Measurements from ENCODE around the gene KRTAP10-12.

KRTAP10-12 gene

DNA sequence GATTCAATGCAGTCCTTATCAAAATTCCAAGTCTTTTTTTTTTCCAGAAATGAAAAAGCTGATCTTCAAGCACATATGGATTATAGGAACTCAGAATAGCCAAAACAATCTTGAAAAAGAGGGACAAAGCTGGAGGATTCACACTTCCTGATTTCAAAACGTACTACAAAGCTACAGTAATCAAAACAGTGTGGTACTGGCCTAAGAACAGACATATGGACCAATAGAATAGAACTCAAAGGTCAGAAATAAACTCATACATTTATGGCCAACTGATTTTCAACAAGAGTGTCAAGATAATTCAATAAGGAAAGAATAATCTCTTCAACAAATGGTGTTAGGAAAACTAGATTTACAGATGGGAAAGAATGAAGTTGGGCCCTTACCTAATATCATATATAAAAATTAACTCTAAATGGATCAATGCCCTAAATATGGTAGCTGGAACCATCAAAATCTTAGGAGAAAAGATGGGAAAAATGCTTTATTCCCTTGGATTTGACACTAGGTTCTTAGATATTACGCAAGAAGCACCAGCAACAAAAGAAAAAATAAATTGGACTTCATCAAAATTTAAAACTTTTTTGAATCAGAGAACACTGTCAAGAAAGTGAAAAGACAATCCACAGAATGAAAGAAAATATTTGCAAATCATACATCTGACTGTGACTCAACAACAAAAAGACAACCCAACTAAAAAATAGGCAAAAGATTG lies 4.0 kb upstream of the KRTAP10-12 start:
- Histone ChIP-seq H3K4me2 (ENCODE audit: low read length) (no peak overlapping the region), H3K27me3 (ENCODE audit: control insufficient read depth, insufficient read depth, low read length) (peaks cover 47% of the 10 kb centered on the region), H3K4me3 (ENCODE audit: low read length) (no peak overlapping the region), H3K9ac (ENCODE audit: low read depth, low read length) (no peak overlapping the region), H3K9me3 (replicated peaks; ENCODE audit: low read length) (peaks cover 4% of the 10 kb centered on the region), H3K36me3 (ENCODE audit: insufficient read depth, low read length) (no peaks in the 10 kb centered on the region), H3K4me1 (ENCODE audit: control insufficient read depth, insufficient read depth, low read length) (no peaks in the 10 kb centered on the region)

DNA sequence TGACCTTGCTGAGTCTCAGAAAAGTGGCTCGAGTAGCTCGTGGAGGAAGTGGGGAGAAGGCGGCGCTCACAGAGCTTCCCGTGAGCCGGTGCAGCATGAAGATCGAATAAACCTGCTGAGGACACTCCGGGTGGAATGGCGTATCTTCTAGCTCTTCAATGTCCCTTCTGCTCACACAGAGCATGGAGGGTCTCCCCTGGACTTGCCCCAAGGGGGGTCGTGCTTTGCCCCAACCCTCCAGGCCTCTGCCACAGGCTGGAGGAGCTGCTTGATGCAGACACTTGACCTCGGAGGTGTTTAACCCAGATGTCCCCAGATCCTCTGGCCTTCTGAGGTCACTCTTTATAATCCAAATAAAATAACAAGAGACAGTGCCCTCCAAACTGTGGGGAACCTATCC lies 2.2 kb upstream of the KRTAP10-12 start:
- peaks cover 4% of the 10 kb centered on the region for H3K9me3 ChIP-seq (replicated peaks; ENCODE audit: low read length)
- peaks cover 51% of the 10 kb centered on the region for H3K27me3 ChIP-seq (ENCODE audit: control insufficient read depth, insufficient read depth, low read length)
- no peak overlapping the region for H3K4me3 ChIP-seq (ENCODE audit: low read length)
- no peak overlapping the region for H3K4me2 ChIP-seq (ENCODE audit: low read length)
- no peak overlapping the region for H3K9ac ChIP-seq (ENCODE audit: low read depth, low read length)
- H3K4me1 ChIP-seq (ENCODE audit: control insufficient read depth, insufficient read depth, low read length) = no peaks in the 10 kb centered on the region
- no peaks in the 10 kb centered on the region for H3K36me3 ChIP-seq (ENCODE audit: insufficient read depth, low read length)

DNA sequence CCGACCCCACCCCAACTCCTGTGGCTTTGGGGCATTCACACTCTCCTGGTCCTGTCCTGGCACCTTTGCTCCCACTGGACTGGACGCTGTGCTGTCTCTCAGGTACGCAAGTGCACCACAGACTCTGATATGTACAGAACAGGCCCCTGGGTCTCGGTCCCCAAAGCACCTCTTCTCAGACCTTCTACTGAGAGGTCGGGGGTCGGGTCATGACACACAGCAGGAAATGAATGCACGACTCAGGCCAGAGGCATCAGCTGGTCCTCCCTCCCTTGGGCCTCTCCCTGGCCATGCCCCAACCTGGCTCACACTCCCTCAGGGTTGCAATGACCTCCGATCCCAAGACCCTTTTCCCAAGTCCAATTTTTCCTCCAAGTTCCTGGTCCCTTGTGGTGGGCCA lies 1.8 kb upstream of the KRTAP10-12 start:
- Histone ChIP-seq H3K4me3 (ENCODE audit: low read length) (no peak overlapping the region), H3K9ac (ENCODE audit: low read depth, low read length) (no peak overlapping the region)

DNA sequence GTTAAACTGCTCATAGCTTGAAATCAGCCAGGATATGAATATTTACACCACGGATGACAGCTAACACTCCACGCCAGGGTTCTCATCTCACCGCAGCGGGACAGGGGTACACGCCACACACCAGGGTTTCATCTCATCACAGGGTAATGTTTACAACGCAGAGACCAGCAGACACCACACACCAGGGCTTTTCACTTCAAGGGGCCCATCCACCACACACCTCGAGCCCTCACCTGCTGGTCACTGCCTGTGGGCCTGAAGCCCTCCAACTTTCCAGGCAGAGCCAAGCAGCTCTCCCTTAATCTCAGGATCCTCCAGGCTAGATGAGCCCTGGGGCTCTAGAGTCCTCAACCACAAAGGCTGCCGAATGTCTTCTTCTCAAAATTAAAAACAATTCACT lies 1.3 kb upstream of the KRTAP10-12 start:
- Histone ChIP-seq H3K4me2 (ENCODE audit: low read length) (no peak overlapping the region), H3K36me3 (ENCODE audit: insufficient read depth, low read length) (no peaks in the 10 kb centered on the region), H3K27me3 (ENCODE audit: control insufficient read depth, insufficient read depth, low read length) (peaks cover 52% of the 10 kb centered on the region), H3K9me3 (replicated peaks; ENCODE audit: low read length) (peaks cover 4% of the 10 kb centered on the region), H3K4me1 (ENCODE audit: control insufficient read depth, insufficient read depth, low read length) (no peaks in the 10 kb centered on the region), H3K9ac (ENCODE audit: low read depth, low read length) (no peak overlapping the region), H3K4me3 (ENCODE audit: low read length) (no peak overlapping the region)

More for the DNA sequence above, 1.8 kb upstream of the KRTAP10-12 start:
- H3K36me3 ChIP-seq (ENCODE audit: insufficient read depth, low read length) = no peaks in the 10 kb centered on the region
- no peaks in the 10 kb centered on the region for H3K4me1 ChIP-seq (ENCODE audit: control insufficient read depth, insufficient read depth, low read length)
- peaks cover 51% of the 10 kb centered on the region for H3K27me3 ChIP-seq (ENCODE audit: control insufficient read depth, insufficient read depth, low read length)
- no peak overlapping the region for H3K4me2 ChIP-seq (ENCODE audit: low read length)
- peaks cover 4% of the 10 kb centered on the region for H3K9me3 ChIP-seq (replicated peaks; ENCODE audit: low read length)

DNA sequence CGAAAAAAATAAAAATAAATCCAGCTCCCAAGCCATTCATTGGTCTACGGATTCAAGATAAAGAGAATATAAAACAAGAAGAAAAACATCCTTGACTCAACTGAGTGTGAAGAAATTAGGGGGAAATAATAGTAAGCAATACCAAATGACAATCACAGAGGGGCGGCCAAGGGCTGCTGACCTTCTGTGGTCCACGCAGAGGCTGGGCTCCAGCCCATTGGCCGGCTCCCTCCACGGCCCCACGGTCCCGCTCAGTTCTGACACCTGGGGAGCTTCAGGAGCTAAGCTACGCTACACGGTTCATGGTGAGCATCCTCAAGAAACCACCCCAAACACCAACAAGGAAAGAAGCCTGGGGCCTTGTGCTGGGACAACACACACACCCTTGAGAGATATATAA lies 400 bp upstream of the KRTAP10-12 start:
- Histone ChIP-seq H3K9ac (ENCODE audit: low read depth, low read length) (no peak overlapping the region), H3K4me3 (ENCODE audit: low read length) (no peak overlapping the region), H3K4me2 (ENCODE audit: low read length) (no peak overlapping the region), H3K9me3 (replicated peaks; ENCODE audit: low read length) (peaks cover 4% of the 10 kb centered on the region), H3K4me1 (ENCODE audit: control insufficient read depth, insufficient read depth, low read length) (no peaks in the 10 kb centered on the region), H3K36me3 (ENCODE audit: insufficient read depth, low read length) (no peaks in the 10 kb centered on the region), H3K27me3 (ENCODE audit: control insufficient read depth, insufficient read depth, low read length) (peaks cover 56% of the 10 kb centered on the region)

DNA sequence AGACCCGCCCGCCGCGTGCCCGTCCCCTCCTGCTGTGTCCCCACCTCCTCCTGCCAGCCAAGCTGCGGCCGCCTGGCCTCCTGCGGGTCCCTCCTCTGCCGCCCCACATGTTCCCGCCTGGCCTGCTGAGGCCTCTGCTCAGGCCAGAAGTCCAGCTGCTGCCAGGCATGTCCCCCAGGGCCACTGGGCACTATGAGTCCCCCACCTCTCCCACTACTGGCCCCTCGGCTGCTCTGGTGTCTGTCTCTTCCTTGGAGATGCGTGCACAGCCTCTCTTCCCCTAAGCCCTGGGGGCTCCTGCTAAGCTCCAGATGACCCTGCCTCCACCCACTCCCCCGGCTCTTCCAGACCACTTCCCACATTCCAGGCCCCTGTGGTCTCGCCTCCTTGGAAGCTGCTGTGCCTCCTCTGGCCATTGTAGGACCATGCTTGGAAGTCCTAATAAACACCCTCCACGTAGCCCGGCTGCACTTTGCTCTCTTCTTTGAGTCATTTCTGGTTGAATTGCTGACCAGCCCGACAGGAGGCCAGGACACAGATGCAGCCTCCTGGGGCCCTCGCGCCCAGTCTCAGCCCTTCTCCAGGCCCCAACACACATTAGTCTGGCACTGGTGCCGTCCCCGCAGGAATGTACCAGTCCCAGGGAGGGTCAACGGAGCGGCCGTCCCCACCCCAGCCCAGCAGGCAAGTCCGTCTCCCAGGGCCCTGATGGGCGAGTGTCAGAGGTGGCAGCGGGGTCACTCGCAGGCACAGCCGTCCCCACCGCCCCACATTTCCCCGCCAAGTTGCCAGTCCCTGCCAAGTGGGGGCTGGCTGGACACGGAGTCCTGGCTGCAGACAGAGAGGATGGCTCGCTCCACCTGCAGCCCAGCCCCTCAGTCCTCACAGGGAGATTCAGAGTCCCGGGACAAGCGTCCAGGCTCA lies 1.1 kb downstream of the KRTAP10-12 start:
- H3K9me3 ChIP-seq (replicated peaks; ENCODE audit: low read length) = peaks cover 4% of the 10 kb centered on the region
- no peaks in the 10 kb centered on the region for H3K36me3 ChIP-seq (ENCODE audit: insufficient read depth, low read length)
- H3K27me3 ChIP-seq (ENCODE audit: control insufficient read depth, insufficient read depth, low read length) = peaks cover 71% of the 10 kb centered on the region
- no peak overlapping the region for H3K4me3 ChIP-seq (ENCODE audit: low read length)
- H3K9ac ChIP-seq (ENCODE audit: low read depth, low read length) = no peak overlapping the region
- no peaks in the 10 kb centered on the region for H3K4me1 ChIP-seq (ENCODE audit: control insufficient read depth, insufficient read depth, low read length)
- no peak overlapping the region for H3K4me2 ChIP-seq (ENCODE audit: low read length)

DNA sequence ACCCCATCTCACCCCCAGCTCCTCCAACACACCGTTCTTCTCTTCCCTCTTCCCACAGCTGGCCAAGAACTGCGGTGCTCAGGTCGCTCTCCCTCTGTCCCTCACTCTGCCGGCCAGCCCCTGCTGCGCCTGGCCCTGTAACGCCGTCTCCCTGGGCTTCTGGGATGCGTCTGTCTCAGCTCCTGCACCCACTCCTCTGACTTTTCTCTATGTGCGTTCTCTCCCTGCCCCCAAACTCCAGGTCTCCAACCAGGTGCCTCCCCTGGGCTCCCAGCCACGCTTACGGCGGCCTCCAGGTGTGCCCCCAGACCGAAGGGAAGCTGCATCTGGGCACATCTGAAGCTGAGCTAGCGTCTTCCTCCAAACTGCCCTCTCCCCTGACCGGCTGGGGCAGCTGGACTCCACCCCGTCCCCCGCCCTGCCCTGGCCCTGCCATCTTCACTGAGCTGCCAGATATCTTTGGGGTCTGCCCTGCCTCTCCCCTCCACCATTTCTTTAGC lies 2.6 kb downstream of the KRTAP10-12 start:
- Histone ChIP-seq H3K4me3 (ENCODE audit: low read length) (no peak overlapping the region), H3K36me3 (ENCODE audit: insufficient read depth, low read length) (no peaks in the 10 kb centered on the region), H3K9me3 (replicated peaks; ENCODE audit: low read length) (no peaks in the 10 kb centered on the region), H3K9ac (ENCODE audit: low read depth, low read length) (no peak overlapping the region), H3K4me2 (ENCODE audit: low read length) (no peak overlapping the region), H3K27me3 (ENCODE audit: control insufficient read depth, insufficient read depth, low read length) (peaks cover 84% of the 10 kb centered on the region), H3K4me1 (ENCODE audit: control insufficient read depth, insufficient read depth, low read length) (no peaks in the 10 kb centered on the region)

DNA sequence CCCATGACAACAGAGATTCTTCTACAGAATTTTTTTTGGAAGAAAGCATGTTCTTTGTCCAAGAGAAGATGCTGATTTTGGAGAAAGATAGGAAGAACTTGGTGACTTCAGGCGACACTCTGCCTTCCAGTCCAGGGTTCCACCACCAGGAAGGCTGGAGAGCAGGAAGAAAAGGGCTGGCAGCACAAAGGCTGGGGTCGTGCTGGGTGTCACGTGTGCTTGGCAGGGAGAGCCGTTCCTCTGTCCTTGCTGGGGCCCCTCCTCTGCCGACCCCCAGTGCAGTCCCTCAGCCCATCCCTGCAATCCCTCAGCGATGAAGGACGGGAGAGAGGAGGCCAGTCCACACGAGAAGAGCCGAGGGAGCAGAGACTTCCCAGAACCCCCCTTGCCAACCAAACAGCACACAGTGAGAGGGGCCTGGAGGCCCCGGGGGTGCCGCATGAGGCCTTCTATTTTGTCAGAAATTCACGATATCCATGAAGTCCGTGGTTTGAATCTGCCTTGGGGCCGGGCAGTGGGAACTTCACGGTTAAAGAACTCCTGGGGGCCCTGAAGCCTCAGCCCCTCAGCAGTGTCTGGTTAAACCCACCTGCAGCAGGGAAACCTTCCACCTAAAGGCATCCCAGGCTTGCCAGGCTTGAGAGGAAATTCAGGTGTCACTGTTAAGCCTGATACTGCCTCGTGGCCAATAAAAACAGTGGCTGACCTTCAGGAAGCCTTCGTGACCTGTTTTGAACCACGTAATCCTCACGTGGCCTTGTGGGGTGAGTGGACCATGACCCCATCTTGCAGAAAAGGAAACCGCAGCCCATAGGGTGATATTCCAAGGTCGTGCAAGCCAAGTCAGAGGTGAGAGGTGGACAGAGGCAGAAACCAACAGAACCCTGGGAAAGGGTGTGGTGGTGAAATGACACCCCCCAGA lies 3.4 kb downstream of the KRTAP10-12 start:
- H3K4me3 ChIP-seq (ENCODE audit: low read length) = no peak overlapping the region
- no peak overlapping the region for H3K4me2 ChIP-seq (ENCODE audit: low read length)
- no peaks in the 10 kb centered on the region for H3K9me3 ChIP-seq (replicated peaks; ENCODE audit: low read length)
- H3K9ac ChIP-seq (ENCODE audit: low read depth, low read length) = no peak overlapping the region
- H3K36me3 ChIP-seq (ENCODE audit: insufficient read depth, low read length) = no peaks in the 10 kb centered on the region
- H3K27me3 ChIP-seq (ENCODE audit: control insufficient read depth, insufficient read depth, low read length) = peaks cover 88% of the 10 kb centered on the region
- no peaks in the 10 kb centered on the region for H3K4me1 ChIP-seq (ENCODE audit: control insufficient read depth, insufficient read depth, low read length)

DNA sequence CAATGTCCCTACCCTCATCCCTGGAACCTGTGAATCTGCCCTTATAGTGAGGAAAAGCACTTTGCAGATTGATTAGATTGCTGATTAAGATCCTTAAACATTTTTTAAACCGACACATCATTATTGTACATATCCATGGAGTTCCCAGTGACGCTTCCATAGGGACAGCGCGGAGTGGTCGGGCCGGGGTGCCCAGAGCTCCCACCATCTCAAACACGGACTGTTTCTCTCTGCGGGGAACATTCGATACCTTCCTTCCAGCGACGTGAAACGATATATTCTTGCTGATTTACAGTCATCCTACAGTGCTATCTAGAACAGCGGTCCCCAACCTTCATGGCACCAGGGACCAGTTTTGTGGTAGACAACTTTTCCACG lies 4.0 kb downstream of the KRTAP10-12 start:
- H3K9ac ChIP-seq (ENCODE audit: low read depth, low read length) = no peak overlapping the region
- H3K9me3 ChIP-seq (replicated peaks; ENCODE audit: low read length) = no peaks in the 10 kb centered on the region
- no peaks in the 10 kb centered on the region for H3K36me3 ChIP-seq (ENCODE audit: insufficient read depth, low read length)
- no peaks in the 10 kb centered on the region for H3K4me1 ChIP-seq (ENCODE audit: control insufficient read depth, insufficient read depth, low read length)
- no peak overlapping the region for H3K4me2 ChIP-seq (ENCODE audit: low read length)
- H3K4me3 ChIP-seq (ENCODE audit: low read length) = no peak overlapping the region
- peaks cover 84% of the 10 kb centered on the region for H3K27me3 ChIP-seq (ENCODE audit: control insufficient read depth, insufficient read depth, low read length)

DNA sequence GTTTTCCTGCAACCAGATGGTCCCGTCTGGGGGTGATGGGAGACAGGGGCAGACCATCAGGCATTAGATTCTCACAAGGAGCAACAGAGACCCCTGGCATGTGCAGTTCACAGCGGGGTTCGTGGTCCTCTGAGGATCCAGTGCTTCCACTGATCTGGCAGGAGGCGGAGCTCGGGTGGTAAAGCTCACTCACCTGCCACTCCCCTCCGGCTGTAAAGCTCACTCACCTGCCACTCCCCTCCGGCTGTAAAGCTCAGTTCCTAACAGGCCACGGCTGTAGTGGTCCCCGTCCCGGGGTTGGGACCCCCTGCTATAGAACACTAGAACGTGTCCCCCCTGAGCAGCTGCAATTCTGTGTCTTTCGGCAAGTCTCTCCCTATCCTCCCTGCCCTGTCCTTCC lies 4.6 kb downstream of the KRTAP10-12 start:
- Histone ChIP-seq H3K9ac (ENCODE audit: low read depth, low read length) (no peak overlapping the region), H3K9me3 (replicated peaks; ENCODE audit: low read length) (no peaks in the 10 kb centered on the region), H3K36me3 (ENCODE audit: insufficient read depth, low read length) (no peaks in the 10 kb centered on the region), H3K27me3 (ENCODE audit: control insufficient read depth, insufficient read depth, low read length) (peaks cover 84% of the 10 kb centered on the region), H3K4me3 (ENCODE audit: low read length) (no peak overlapping the region), H3K4me1 (ENCODE audit: control insufficient read depth, insufficient read depth, low read length) (no peaks in the 10 kb centered on the region), H3K4me2 (ENCODE audit: low read length) (no peak overlapping the region)

All from skeletal muscle satellite cell (primary cell).